ENCODE data around the gene NOC2L.

NOC2L gene

DNA sequence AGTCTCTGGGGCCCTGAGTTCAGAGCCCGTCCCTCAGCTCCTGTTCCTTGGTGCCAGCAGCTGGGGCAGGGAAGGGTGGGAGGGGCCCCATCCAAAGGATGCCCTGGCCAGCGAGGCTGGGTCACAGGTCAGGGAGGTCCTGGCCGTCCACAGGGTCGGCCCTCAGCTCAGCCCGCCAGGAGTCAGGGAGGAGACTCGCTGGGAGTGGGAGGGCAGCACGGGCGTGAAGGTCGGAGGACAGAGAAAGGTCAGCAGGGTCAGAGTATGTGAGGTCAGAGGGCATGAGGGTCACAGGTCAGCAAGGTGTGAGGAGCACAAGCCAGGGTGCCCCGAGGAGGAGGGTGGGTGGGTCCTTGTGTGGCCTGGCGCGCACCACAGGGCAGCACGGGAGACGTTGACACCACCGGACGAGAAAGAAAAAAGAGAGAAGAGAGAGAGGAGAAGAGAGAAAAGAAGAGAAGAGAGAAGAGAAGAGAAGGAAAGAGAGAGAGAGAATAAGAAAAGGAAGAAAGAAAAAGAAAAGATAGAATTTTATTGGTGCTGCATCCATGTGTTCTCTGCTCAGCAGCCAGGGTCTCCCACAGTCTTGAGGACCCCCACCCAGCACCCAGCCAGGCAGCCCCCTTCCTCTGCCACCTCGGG, 15.8 kb upstream of the NOC2L start:
- no peak for DNase-seq (ENCODE audit: low read depth)

- no peak for DNase-seq (ENCODE audit: low read depth)
Observed at GRCh38 chr1:974293-974640, 15.2 kb upstream of the NOC2L start.

DNA sequence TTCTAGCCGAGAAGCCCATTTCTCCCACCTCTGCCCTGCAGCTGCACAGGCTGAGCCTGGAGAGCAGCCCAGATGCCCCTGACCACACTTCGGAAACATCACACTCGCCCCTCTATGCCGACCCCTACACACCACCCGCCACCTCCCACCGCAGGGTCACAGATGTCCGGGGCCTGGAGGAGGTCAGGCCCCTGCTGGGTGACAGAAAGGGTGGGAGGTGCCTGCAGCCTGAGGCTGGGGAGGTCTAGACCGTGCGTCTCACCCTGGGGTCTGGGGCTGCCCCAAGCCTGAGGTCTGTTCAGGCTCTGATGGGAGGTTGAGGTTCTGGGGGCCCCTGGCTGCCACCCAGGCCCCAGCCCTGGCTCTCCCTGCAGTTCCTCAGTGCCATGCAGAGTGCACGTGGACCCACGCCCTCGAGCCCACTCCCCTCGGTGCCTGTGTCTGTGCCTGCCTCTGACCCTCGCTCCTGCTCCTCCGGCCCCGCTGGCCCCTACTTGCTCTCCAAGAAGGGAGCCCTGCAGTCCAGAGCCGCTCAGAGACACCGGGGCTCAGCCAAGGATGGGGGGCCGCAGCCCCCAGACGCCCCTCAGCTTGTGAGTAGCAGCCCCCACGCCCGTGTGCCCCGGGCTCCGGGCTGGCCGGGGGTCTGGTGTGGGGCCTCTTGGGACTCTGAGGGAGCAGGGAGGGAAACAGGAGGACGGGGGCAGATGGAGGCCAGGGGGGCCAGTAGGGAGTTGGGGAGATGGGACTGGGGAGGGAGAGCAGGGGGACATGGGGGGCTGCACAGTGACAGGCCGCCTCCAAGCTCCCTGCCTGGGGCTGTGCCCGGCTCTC, 14.6 kb upstream of the NOC2L start:
- DNase-seq (ENCODE audit: low read depth), result no peak

- DNase-seq (ENCODE audit: low read depth), result no peak
Observed at GRCh38 chr1:972726-973458, 13.8 kb upstream of the NOC2L start.

- DNase-seq (ENCODE audit: low read depth), result no peak
Observed at GRCh38 chr1:971751-972506, 12.9 kb upstream of the NOC2L start.

GRCh38 chr1:970973-971730, 12.1 kb upstream of the NOC2L start:
- DNase-seq (ENCODE audit: low read depth), result no peak

DNA sequence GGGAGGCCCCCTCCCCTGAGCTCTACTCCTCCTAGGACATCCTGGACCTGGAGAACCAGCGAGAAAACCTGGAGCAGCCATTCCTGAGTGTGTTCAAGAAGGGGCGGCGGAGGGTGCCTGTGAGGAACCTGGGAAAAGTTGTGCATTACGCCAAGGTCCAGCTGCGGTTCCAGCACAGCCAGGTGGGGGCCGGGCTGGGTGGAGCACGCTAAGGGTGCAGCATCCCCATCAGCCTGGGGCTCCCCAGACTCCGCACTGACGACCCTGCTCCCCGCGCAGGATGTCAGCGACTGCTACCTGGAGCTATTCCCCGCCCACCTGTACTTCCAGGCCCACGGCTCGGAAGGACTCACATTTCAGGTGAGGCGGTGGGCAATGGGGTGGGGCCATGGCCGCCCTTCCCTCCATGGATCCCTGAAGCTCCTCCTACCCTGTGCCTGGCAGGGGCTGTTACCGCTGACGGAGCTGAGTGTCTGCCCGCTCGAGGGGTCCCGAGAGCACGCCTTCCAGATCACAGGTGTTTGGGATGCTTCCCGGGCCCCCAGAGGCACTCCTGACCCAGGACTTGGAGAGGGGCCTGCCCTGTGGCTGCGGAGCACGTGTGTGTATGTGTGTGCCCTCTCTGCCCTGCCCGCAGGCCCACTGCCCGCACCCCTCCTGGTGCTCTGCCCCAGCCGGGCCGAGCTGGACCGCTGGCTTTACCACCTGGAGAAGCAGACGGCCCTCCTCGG, 11.4 kb upstream of the NOC2L start:
- DNase-seq (ENCODE audit: low read depth), result no peak

GRCh38 chr1:969260-969855, 10.3 kb upstream of the NOC2L start:
- DNase-seq (ENCODE audit: low read depth), result no peak

DNA sequence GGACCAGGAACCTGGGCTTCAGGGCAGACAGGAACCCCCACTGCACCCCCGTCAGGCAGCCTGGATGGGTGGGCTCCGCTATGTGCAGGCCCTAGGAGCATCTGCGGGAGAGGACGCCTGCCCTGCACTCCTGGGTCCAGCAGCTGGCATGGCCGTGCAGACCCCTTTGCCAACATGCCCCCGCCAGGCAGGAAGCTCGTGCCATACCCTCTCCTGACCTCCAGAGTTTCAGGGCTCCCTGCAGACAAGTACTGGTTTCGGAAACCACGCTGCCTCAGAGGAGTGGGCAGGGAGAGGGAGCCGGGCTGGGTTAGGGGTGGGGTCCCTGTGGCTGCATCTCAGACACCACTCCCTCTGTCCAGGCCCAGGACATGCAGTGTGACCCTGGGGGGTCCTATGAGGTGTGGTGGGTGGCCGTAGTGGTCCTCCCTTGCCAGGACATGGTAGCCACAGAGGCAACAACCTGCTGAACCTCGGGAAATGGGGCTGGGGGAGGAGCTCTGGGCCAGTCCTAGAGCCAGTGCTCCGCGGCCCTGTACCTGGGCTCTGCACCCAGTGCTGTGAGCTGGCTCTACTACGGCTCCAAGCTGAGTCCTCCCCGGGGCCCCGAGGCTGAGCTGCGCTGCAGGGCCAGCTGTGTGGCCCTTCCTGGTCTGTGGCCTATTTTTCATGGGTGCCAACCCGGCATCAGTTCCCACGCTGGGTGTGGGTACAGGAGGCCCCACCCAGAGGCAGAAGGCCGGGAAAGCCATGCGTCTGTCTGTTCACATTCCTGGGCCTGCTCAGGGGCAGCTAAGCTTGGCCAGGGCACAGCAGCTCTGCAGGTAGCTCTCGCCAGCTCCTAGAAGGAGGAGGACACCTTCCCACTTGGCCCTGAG, 8.6 kb upstream of the NOC2L start:
- no peak for DNase-seq (ENCODE audit: low read depth)

DNA sequence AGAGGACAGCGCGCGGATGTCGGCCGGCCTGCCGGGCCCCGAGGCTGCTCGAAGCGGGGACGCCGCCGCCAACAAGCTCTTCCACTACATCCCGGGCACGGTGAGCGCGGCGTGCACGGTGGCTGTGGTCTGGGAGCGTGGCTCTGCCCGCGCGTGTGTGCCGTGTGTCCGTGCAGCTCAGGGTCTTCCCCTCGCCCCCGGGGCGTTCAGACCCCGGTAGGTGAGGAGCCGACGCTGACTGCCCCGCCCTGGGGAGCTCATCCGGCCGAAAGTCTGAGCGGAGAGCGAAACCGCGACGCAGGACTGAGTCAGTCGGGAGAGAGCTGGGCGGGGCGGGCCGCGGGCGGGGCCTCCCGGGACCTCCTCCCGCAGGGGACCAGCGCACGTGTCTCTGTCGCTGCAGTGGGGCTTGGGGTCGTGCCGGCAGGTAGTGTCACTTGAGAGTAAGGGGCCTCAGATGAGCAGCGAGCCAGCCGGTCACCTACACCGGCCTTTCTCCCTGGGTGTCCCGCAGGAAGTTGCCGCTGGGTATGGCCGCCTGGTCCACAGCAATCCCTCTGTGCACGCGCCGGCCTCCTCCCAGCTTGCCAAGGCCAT, 7.7 kb upstream of the NOC2L start:
- no peak for DNase-seq (ENCODE audit: low read depth)

GRCh38 chr1:966135-966703, 7.2 kb upstream of the NOC2L start, which contains the start of gene PLEKHN1:
Gene PLEKHN1, plus strand, starts transcription at chr1:966482. Its CDS starts 50 bp downstream, at chr1:966532.
- DNase-seq (ENCODE audit: low read depth), result no peak

GRCh38 chr1:965526-966134, 6.6 kb upstream of the NOC2L start:
- DNase-seq (ENCODE audit: low read depth), result no peak

GRCh38 chr1:964691-965525, 5.9 kb upstream of the NOC2L start:
- DNase-seq (ENCODE audit: low read depth), result no peak

DNA sequence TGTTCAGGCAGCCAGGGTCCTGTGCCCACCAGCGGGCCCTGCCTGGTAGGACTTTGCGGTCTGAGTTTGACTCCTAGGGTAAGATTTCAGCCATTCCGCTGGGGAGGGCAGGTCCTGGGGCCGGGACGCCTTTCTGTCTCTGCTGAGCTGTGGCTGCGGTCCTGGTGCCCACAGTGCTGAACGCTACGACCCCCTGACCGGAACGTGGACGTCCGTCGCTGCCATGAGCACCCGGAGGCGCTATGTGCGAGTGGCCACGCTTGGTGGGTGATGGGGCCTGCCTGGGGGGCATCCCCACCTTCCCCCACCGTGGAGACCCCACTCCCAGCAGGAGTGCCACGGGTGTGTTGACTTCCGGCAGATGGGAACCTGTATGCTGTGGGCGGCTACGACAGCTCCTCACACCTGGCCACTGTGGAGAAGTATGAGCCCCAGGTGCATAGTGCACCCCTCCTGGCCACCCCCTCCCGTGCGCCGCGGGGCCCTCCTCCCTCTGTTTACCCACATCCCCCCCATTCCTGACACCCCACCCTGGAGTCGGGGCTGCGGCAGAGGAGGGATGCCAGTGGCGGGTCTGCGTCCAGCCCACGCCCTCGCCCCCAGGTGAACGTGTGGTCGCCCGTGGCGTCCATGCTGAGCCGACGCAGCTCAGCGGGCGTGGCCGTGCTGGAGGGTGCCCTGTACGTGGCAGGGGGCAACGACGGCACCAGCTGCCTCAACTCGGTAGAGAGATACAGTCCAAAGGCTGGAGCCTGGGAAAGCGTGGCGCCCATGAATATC, 4.9 kb upstream of the NOC2L start:
- no peak for DNase-seq (ENCODE audit: low read depth)

GRCh38 chr1:963301-963651, 4.2 kb upstream of the NOC2L start:
- DNase-seq (ENCODE audit: low read depth), result no peak
